GM12892 (cell line): ENCODE data around the gene PHLDB2.

Experiments used
- POLR2A ChIP-seq: IDR thresholded peaks from 2 replicates; pipeline ENCODE4 v1.6.1; 2011; ENCODE audit warnings: low read depth, low read length, control low read depth
- POLR2AphosphoS5 ChIP-seq: IDR thresholded peaks from 2 replicates; pipeline ENCODE4 v1.6.1; 2011; ENCODE audit warnings: low read depth, low read length, control low read depth

DNA sequence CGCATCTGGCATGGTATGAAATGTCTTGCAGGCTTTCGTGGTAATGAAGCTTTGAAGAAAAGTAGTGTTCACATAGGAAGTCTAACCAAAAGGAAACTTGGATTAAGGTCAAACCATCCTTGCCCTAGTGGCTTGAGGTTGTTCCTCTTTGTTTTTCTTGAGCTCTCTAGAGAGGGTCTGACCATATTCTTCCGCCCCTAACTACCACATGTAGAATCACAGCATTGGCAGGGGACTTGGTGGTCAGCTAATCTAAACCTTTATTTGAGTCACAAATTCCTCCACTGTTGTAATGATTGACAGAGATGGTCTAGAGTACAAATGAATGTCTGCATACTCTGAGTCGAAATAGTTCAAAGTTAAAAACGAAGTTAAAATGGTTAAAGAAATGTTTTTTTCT lies 39.1 kb upstream of the PHLDB2 start:
- TF ChIP-seq POLR2AphosphoS5 (no peak), POLR2A (no peak)
